ENCODE results near the gene HNRNPR.

The HNRNPR gene

DNA sequence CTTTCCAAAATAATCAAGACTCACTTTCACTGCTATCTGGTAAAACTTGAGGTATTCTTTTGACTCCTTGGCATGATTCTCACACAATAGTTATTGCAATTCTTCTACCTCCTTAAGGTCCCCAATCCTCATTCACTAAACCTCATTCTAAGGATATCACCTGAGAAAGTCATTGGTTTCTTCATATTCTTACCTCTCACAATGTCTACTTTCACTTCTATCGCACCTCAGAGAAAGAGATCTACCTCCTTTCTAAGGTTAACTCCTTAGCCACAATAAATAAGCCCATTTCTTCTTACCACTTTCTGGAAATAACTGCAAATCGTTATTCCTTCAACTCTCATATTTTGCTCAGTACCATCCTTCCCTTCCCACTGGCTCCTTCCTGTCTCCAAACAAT lies 18.7 kb downstream of the HNRNPR start:
- TF ChIP-seq FOXM1 (IDR thresholded peaks at IDR 0.05; ENCODE audit: borderline replicate concordance, low read depth) = no peak
- TF ChIP-seq, protein P1, sequence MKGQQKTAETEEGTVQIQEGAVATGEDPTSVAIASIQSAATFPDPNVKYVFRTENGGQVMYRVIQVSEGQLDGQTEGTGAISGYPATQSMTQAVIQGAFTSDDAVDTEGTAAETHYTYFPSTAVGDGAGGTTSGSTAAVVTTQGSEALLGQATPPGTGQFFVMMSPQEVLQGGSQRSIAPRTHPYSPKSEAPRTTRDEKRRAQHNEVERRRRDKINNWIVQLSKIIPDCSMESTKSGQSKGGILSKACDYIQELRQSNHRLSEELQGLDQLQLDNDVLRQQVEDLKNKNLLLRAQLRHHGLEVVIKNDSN (IDR thresholded peaks at IDR 0.05) = no peak
- TF ChIP-seq, protein P2, sequence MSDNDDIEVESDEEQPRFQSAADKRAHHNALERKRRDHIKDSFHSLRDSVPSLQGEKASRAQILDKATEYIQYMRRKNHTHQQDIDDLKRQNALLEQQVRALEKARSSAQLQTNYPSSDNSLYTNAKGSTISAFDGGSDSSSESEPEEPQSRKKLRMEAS (IDR thresholded peaks at IDR 0.05) = no peak
- TF ChIP-seq TEAD4 (IDR thresholded peaks at IDR 0.05) = no peak
- no peak for TF ChIP-seq ZBTB7A (IDR thresholded peaks at IDR 0.05; ENCODE audit: low read depth)
- TF ChIP-seq TAF1 (IDR thresholded peaks at IDR 0.05; ENCODE audit: low read depth) = no peak
- TF ChIP-seq RAD21 (IDR thresholded peaks at IDR 0.05; ENCODE audit: low read depth) = no peak
- no peak for TF ChIP-seq EGR1 (IDR thresholded peaks at IDR 0.05)
- TF ChIP-seq EP300 (IDR thresholded peaks at IDR 0.05; ENCODE audit: borderline replicate concordance) = no peak
- TF ChIP-seq, protein P3, sequence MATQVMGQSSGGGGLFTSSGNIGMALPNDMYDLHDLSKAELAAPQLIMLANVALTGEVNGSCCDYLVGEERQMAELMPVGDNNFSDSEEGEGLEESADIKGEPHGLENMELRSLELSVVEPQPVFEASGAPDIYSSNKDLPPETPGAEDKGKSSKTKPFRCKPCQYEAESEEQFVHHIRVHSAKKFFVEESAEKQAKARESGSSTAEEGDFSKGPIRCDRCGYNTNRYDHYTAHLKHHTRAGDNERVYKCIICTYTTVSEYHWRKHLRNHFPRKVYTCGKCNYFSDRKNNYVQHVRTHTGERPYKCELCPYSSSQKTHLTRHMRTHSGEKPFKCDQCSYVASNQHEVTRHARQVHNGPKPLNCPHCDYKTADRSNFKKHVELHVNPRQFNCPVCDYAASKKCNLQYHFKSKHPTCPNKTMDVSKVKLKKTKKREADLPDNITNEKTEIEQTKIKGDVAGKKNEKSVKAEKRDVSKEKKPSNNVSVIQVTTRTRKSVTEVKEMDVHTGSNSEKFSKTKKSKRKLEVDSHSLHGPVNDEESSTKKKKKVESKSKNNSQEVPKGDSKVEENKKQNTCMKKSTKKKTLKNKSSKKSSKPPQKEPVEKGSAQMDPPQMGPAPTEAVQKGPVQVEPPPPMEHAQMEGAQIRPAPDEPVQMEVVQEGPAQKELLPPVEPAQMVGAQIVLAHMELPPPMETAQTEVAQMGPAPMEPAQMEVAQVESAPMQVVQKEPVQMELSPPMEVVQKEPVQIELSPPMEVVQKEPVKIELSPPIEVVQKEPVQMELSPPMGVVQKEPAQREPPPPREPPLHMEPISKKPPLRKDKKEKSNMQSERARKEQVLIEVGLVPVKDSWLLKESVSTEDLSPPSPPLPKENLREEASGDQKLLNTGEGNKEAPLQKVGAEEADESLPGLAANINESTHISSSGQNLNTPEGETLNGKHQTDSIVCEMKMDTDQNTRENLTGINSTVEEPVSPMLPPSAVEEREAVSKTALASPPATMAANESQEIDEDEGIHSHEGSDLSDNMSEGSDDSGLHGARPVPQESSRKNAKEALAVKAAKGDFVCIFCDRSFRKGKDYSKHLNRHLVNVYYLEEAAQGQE (IDR thresholded peaks at IDR 0.05; ENCODE audit: low read depth) = no peak
- no peak for TF ChIP-seq CEBPB (IDR thresholded peaks at IDR 0.05)
- TF ChIP-seq YY1 (IDR thresholded peaks at IDR 0.05; ENCODE audit: low read depth) = no peak
- no peak for TF ChIP-seq NFIC (IDR thresholded peaks at IDR 0.05)
- TF ChIP-seq CREB1 (IDR thresholded peaks at IDR 0.05; ENCODE audit: low read depth) = no peak
- TF ChIP-seq TCF12 (IDR thresholded peaks at IDR 0.05; ENCODE audit: low read depth) = no peak

DNA sequence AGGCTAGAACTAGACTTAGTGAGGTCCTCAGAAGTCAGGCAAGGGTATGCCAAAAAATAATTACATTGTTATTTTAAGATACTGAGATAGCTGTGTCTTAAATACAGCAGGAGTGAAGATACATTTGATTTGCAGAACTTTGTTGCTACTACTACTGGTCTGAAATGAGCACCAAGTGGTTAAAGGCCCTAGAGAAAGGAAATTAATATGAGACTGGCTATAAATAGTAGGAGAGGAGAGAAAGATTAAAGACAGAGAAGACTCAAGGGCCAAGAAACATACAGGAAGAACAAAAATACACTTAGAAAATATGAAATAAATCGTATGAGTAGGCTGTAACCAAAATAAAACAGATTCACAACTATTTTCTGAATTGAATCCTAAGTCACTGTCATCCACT lies 21.3 kb downstream of the HNRNPR start:
- TF ChIP-seq ZBTB7A (IDR thresholded peaks at IDR 0.05; ENCODE audit: low read depth) (no peak), YY1 (IDR thresholded peaks at IDR 0.05; ENCODE audit: low read depth) (no peak), TAF1 (IDR thresholded peaks at IDR 0.05; ENCODE audit: low read depth) (no peak), FOXM1 (IDR thresholded peaks at IDR 0.05; ENCODE audit: borderline replicate concordance, low read depth) (no peak), CEBPB (IDR thresholded peaks at IDR 0.05) (no peak), RAD21 (IDR thresholded peaks at IDR 0.05; ENCODE audit: low read depth) (no peak), NFIC (IDR thresholded peaks at IDR 0.05) (no peak), EGR1 (IDR thresholded peaks at IDR 0.05) (no peak), EP300 (IDR thresholded peaks at IDR 0.05; ENCODE audit: borderline replicate concordance) (no peak), TEAD4 (IDR thresholded peaks at IDR 0.05) (no peak)
- TF ChIP-seq, protein P1 (IDR thresholded peaks at IDR 0.05) = no peak
- TF ChIP-seq, protein P2 (IDR thresholded peaks at IDR 0.05) = no peak
- TF ChIP-seq, protein P3 (IDR thresholded peaks at IDR 0.05; ENCODE audit: low read depth) = no peak

DNA sequence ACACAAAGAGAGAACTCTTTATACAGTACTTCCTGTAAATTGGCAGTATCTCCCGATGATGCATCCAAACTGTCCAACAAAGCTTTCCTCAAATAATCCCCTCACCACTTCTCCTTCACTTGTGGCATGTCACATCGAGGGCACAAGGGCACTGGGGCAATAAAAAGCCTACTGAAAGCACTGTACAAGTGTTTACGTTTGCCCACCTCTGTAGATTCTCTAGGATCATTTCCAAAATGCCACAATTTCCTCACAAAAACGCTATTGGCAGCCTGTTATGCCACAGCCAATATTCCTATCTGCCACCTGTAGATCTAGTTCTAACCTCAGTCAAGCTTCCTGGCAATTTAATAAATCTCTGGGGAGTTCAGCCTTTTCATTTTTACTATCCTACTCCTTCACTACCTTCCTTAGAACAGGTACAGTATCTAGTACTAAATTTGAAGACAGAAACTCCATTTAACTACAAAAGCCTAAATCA lies 39.9 kb downstream of the HNRNPR start:
- TF ChIP-seq CREB1 (IDR thresholded peaks at IDR 0.05; ENCODE audit: low read depth) = no peak
- TF ChIP-seq FOXM1 (IDR thresholded peaks at IDR 0.05; ENCODE audit: borderline replicate concordance, low read depth) = no peak
- no peak for TF ChIP-seq ZBTB7A (IDR thresholded peaks at IDR 0.05; ENCODE audit: low read depth)
- no peak for TF ChIP-seq TCF12 (IDR thresholded peaks at IDR 0.05; ENCODE audit: low read depth)
- TF ChIP-seq EP300 (IDR thresholded peaks at IDR 0.05; ENCODE audit: borderline replicate concordance) = no peak
- TF ChIP-seq, protein P3 (IDR thresholded peaks at IDR 0.05; ENCODE audit: low read depth) = no peak

DNA sequence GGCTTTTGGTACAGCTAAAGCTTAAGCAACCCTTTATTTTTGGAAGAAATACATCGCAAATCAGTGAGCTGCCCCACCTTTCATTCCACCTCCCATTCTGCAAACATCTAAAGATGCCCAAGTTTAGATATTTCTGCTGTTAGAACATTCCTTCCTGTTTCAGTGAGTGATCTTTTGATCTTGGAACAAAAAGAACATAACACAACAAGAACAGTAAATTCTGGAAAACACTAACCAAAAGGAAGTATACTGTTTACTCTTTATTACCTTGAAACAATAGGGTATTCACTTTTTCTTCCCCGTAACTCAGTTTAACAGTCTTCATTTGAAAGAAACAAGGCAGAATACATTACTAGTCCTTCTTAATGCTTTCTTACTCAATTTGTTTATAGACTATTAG lies 40.6 kb downstream of the HNRNPR start:
- no peak for TF ChIP-seq FOXM1 (IDR thresholded peaks at IDR 0.05; ENCODE audit: borderline replicate concordance, low read depth)
- TF ChIP-seq RAD21 (IDR thresholded peaks at IDR 0.05; ENCODE audit: low read depth) = no peak
- no peak for TF ChIP-seq CEBPB (IDR thresholded peaks at IDR 0.05)
- no peak for TF ChIP-seq TEAD4 (IDR thresholded peaks at IDR 0.05)
- TF ChIP-seq EGR1 (IDR thresholded peaks at IDR 0.05) = no peak
- TF ChIP-seq, protein P1 (IDR thresholded peaks at IDR 0.05) = no peak
- TF ChIP-seq, protein P2 (IDR thresholded peaks at IDR 0.05) = no peak
- no peak for TF ChIP-seq TAF1 (IDR thresholded peaks at IDR 0.05; ENCODE audit: low read depth)
- no peak for TF ChIP-seq NFIC (IDR thresholded peaks at IDR 0.05)
- TF ChIP-seq, protein P3 (IDR thresholded peaks at IDR 0.05; ENCODE audit: low read depth) = no peak
- no peak for TF ChIP-seq TCF12 (IDR thresholded peaks at IDR 0.05; ENCODE audit: low read depth)
- no peak for TF ChIP-seq YY1 (IDR thresholded peaks at IDR 0.05; ENCODE audit: low read depth)
- TF ChIP-seq CREB1 (IDR thresholded peaks at IDR 0.05; ENCODE audit: low read depth) = no peak
- no peak for TF ChIP-seq ZBTB7A (IDR thresholded peaks at IDR 0.05; ENCODE audit: low read depth)
- TF ChIP-seq EP300 (IDR thresholded peaks at IDR 0.05; ENCODE audit: borderline replicate concordance) = no peak

Measured in Ishikawa (cell line).